ENCODE measurements around the gene ARMC9. TPM values are rescaled to one million over a fixed set of nuclear protein-coding genes. Genes with fewer than 3 reads are reported as not detected.
A peak's percentile ranks its signal among the peaks of the same experiment; 100 is the strongest.

Gene ARMC9
- total RNA-seq, 1 donor from 2014 or later = 40.8 TPM

DNA sequence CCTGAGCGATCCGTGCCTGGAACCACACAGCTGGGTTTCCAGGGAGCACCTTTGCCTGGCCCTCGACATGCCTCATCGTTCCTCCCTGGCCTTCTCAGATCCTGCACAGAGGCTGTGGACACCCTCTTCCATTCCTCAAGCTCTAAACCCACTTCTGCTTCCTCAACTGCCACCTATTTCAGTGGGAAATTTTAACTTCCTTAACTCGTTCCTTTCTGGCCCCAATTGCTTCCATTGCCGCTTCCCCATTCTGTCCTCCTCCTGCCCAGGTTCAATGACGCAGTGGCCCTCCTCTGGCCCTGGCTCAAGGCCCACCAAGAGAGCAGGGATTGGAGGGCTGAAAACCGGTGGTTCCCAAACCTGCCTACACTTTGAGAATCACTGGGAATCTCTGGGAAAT is 192.2 kb downstream of the ARMC9 start:
- Mint-ChIP-seq H3K4me1 (ENCODE audit: low read depth) (peaks cover 4% of the 10 kb centered on the region), H3K27me3 (peaks cover 26% of the 10 kb centered on the region), H3K4me3 (ENCODE audit: low read depth) (no peak overlapping the region), H3K27ac (no peak overlapping the region), H3K36me3 (ENCODE audit: insufficient read depth) (no peaks in the 10 kb centered on the region), H3K9me3 (ENCODE audit: low read depth) (peaks cover 4% of the 10 kb centered on the region)
- no peak for TF ChIP-seq CTCF (IDR thresholded peaks at IDR 0.05; ENCODE audit: unreplicated experiment)
- DNase-seq (ENCODE audit: low spot score, unreplicated experiment) = no peak

GRCh38 chr2:231391981-231392380 is 193.6 kb downstream of the ARMC9 start:
- no peak overlapping the region for H3K4me3 Mint-ChIP-seq (ENCODE audit: low read depth)
- TF ChIP-seq CTCF (IDR thresholded peaks at IDR 0.05; ENCODE audit: unreplicated experiment) = no peak
- no peak for DNase-seq (ENCODE audit: low spot score, unreplicated experiment)
- peaks cover 32% of the 10 kb centered on the region for H3K27me3 Mint-ChIP-seq
- H3K27ac Mint-ChIP-seq = no peak overlapping the region
- H3K36me3 Mint-ChIP-seq (ENCODE audit: insufficient read depth) = no peaks in the 10 kb centered on the region
- peaks cover 4% of the 10 kb centered on the region for H3K4me1 Mint-ChIP-seq (ENCODE audit: low read depth)
- no peaks in the 10 kb centered on the region for H3K9me3 Mint-ChIP-seq (ENCODE audit: low read depth)

GRCh38 chr2:231392431-231393148 is 194.2 kb downstream of the ARMC9 start:
- no peak overlapping the region for H3K4me3 Mint-ChIP-seq (ENCODE audit: low read depth)
- H3K36me3 Mint-ChIP-seq (ENCODE audit: insufficient read depth) = no peaks in the 10 kb centered on the region
- H3K27ac Mint-ChIP-seq = no peak overlapping the region
- no peak for DNase-seq (ENCODE audit: low spot score, unreplicated experiment)
- H3K4me1 Mint-ChIP-seq (ENCODE audit: low read depth) = peaks cover 4% of the 10 kb centered on the region
- no peak for TF ChIP-seq CTCF (IDR thresholded peaks at IDR 0.05; ENCODE audit: unreplicated experiment)
- H3K9me3 Mint-ChIP-seq (ENCODE audit: low read depth) = no peaks in the 10 kb centered on the region
- peaks cover 36% of the 10 kb centered on the region for H3K27me3 Mint-ChIP-seq

DNA sequence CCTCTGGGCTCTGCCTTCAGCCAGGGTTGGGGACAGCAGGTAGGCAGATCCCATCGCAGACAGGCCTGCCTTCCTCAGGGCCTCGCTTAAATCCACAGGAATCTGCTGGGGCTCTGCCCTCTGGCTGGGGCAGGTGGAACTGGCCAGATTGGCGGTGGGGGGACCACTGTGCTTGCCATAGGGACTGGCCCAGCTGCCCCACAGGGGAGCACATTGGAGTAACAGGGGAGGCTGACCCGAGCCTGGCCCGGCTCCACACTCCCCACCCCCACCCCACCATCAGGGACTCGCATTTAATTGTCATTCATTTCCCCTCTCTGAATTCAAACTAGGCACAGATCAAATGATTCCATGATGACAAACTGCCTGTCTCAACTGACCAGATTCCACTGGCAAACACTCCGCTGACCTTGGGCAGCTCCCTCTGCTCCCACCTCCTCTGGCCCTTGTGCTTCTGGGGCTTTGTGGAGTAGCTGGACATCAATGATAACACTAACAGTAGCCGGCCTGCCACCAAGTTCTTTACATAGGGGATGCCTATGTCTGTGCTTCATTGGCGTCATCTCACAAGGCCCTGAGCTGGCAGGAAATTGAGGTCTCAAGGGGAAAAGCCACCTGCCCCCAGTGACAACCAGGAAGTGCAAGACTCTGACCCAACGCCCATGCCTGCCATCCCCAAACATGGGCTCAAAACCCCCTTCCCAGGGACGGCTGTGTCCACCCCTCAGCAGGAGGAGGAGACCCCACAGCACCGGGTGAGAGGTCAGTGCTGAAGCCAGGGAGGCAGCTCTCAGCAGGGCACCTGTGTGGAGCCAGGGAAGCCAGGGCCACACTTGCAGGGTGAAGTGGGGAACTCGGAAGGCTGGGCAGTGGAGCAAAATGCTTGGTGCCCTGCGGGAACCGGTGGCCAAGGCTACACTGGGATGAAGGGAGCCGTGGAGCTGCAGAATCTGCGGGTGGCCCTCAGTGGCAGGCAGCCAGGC is 195.0 kb downstream of the ARMC9 start:
- DNase-seq (ENCODE audit: low spot score, unreplicated experiment) = no peak
- H3K27me3 Mint-ChIP-seq = peaks cover 37% of the 10 kb centered on the region
- peaks cover 4% of the 10 kb centered on the region for H3K4me1 Mint-ChIP-seq (ENCODE audit: low read depth)
- H3K9me3 Mint-ChIP-seq (ENCODE audit: low read depth) = no peaks in the 10 kb centered on the region
- H3K4me3 Mint-ChIP-seq (ENCODE audit: low read depth) = no peak overlapping the region
- H3K36me3 Mint-ChIP-seq (ENCODE audit: insufficient read depth) = peaks cover 2% of the 10 kb centered on the region
- peak; percentile 42 for TF ChIP-seq CTCF (IDR thresholded peaks at IDR 0.05; ENCODE audit: unreplicated experiment)
- H3K27ac Mint-ChIP-seq = no peak overlapping the region
